ENCODE measurements around the gene PRXL2B.

The PRXL2B gene

GRCh38 chr1:2637442-2638145 is 51.0 kb downstream of the PRXL2B start:
- peaks cover 15% of the 10 kb centered on the region for H3K9me3 Mint-ChIP-seq
- no peak overlapping the region for H3K4me3 Mint-ChIP-seq
- intact Hi-C loops (cut with micrococcal nuclease): no loop called here
- peaks cover 42% of the 10 kb centered on the region for H3K27me3 Mint-ChIP-seq
- no peaks in the 10 kb centered on the region for H3K36me3 Mint-ChIP-seq (ENCODE audit: low read depth)
- H3K27ac Mint-ChIP-seq: no peak overlapping the region
- H3K4me1 Mint-ChIP-seq (ENCODE audit: low read depth): peaks cover 19% of the 10 kb centered on the region

GRCh38 chr1:2638466-2639115 is 52.0 kb downstream of the PRXL2B start:
- H3K27ac Mint-ChIP-seq: no peak overlapping the region
- H3K27me3 Mint-ChIP-seq: peaks cover 39% of the 10 kb centered on the region
- H3K36me3 Mint-ChIP-seq (ENCODE audit: low read depth): no peaks in the 10 kb centered on the region
- intact Hi-C loops (cut with micrococcal nuclease): no loop called here
- peaks cover 17% of the 10 kb centered on the region for H3K4me1 Mint-ChIP-seq (ENCODE audit: low read depth)
- no peak overlapping the region for H3K4me3 Mint-ChIP-seq
- H3K9me3 Mint-ChIP-seq: peaks cover 15% of the 10 kb centered on the region

- H3K27me3 Mint-ChIP-seq: peaks cover 42% of the 10 kb centered on the region
- H3K4me3 Mint-ChIP-seq: no peak overlapping the region
- peaks cover 15% of the 10 kb centered on the region for H3K9me3 Mint-ChIP-seq
- H3K4me1 Mint-ChIP-seq (ENCODE audit: low read depth): peaks cover 20% of the 10 kb centered on the region
- intact Hi-C loops (cut with micrococcal nuclease): no loop called here
- H3K36me3 Mint-ChIP-seq (ENCODE audit: low read depth): no peaks in the 10 kb centered on the region
- H3K27ac Mint-ChIP-seq: no peak overlapping the region
Observed at GRCh38 chr1:2639203-2639602, 52.6 kb downstream of the PRXL2B start.

GRCh38 chr1:2639607-2640521 is 53.3 kb downstream of the PRXL2B start:
- H3K36me3 Mint-ChIP-seq (ENCODE audit: low read depth): no peaks in the 10 kb centered on the region
- no peak overlapping the region for H3K4me3 Mint-ChIP-seq
- no peak overlapping the region for H3K27ac Mint-ChIP-seq
- peaks cover 15% of the 10 kb centered on the region for H3K9me3 Mint-ChIP-seq
- H3K4me1 Mint-ChIP-seq (ENCODE audit: low read depth): peaks cover 20% of the 10 kb centered on the region
- H3K27me3 Mint-ChIP-seq: peaks cover 45% of the 10 kb centered on the region
- intact Hi-C loops (cut with micrococcal nuclease): loop anchor here (10.0 kb wide), 1 partner anchor 115 kb away; the partner anchor contains the start of gene PANK4

GRCh38 chr1:2640626-2641025 is 54.0 kb downstream of the PRXL2B start:
- H3K27ac Mint-ChIP-seq: no peak overlapping the region

More at GRCh38 chr1:2640626-2641025, 54.0 kb downstream of the PRXL2B start:
- Mint-ChIP-seq H3K4me3 (no peak overlapping the region), H3K36me3 (ENCODE audit: low read depth) (no peaks in the 10 kb centered on the region), H3K4me1 (ENCODE audit: low read depth) (peaks cover 20% of the 10 kb centered on the region), H3K27me3 (peaks cover 48% of the 10 kb centered on the region), H3K9me3 (peaks cover 19% of the 10 kb centered on the region)
- intact Hi-C loops (cut with micrococcal nuclease): loop anchor here (10.0 kb wide), 1 partner anchor 116 kb away; the partner anchor contains the start of gene PANK4
